ENCODE data around the gene SLC28A1. TPM values are rescaled to one million over a fixed set of nuclear protein-coding genes. Genes with fewer than 3 reads are reported as not detected.

SLC28A1 gene
- total and polyA plus RNA-seq, 2 donors (not counting 1 experiment from before 2014, with no cell fraction given): not detected

GRCh38 chr15:84979651-84980050, 95.2 kb downstream of the SLC28A1 start:
- 55% methylated on average over 15 of the region's 16 CpGs for WGBS (ENCODE audit: insufficient coverage)
- peaks cover 21 to 22% of the 10 kb centered on the region in 2 donors for H3K4me1 ChIP-seq (ENCODE audit: control insufficient read depth in 2 of 2, insufficient read depth in 2 of 2, low read length in 2 of 2)
- peak overlapping the region; percentile 86 for H3K4me2 ChIP-seq (replicated peaks; ENCODE audit: low read depth, low read length, poor library complexity, severe bottlenecking)
- H3K9ac ChIP-seq (ENCODE audit: low read length): peak overlapping the region; percentile 74
- no peaks in the 10 kb centered on the region for H3K9me3 ChIP-seq (ENCODE audit: control extremely low read depth in 1 of 3, control insufficient read depth in 2 of 3, insufficient read depth in 1 of 3, low read length in 2 of 3)
- intact Hi-C loops (cut with micrococcal nuclease): loop anchor here (1.0 to 10.0 kb wide), 10 partner anchors 31 to 728 kb away; partner anchors contain the start of genes NMB, SEC11A, WDR73 and ZNF592
- H2AFZ ChIP-seq (ENCODE audit: insufficient read depth, low read depth, low read length, poor library complexity, severe bottlenecking): peak overlapping the region; percentile 87
- ATAC-seq (ENCODE audit: low read depth) (no peak), DNase-seq (peak; percentile 24)
- Mint-ChIP-seq H3K27me3 (no peaks in the 10 kb centered on the region), H3K27ac (peak overlapping the region; percentile 97), H3K4me3 (peak overlapping the region; percentile 96), H3K9me3 (ENCODE audit: insufficient read depth) (no peaks in the 10 kb centered on the region), H3K4me1 (peaks cover 33% of the 10 kb centered on the region)
- TF ChIP-seq EZH2 (IDR thresholded peaks at IDR 0.05; ENCODE audit: borderline replicate concordance, insufficient read depth, low read depth, low read length, poor library complexity, severe bottlenecking) (no peak), CTCF (IDR thresholded peaks at IDR 0.05) (no peak)
- peaks cover 25% of the 10 kb centered on the region for H3K79me2 ChIP-seq (ENCODE audit: control insufficient read depth, insufficient read depth, low read length)
- no peaks in the 10 kb centered on the region for H4K20me1 ChIP-seq (ENCODE audit: control insufficient read depth, insufficient read depth, low read length, poor library complexity, severe bottlenecking)
- H3K4me3 ChIP-seq (ENCODE audit: control extremely low read depth in 1 of 5, extremely low read depth in 1 of 5, insufficient read depth in 1 of 5, low read depth in 2 of 5, low read length in 4 of 5): peak overlapping the region in 3 of 5 experiments; percentile 72 to 97 (median 79)
- no peaks in the 10 kb centered on the region for H3K27me3 ChIP-seq (replicated peaks in 1 of 4; ENCODE audit: control extremely low read depth in 1 of 4, control insufficient read depth in 3 of 4, insufficient read depth in 4 of 4, low read length in 3 of 4)
- H3K36me3 ChIP-seq (replicated peaks in 1 of 2; ENCODE audit: control extremely low read depth in 1 of 2, control insufficient read depth in 1 of 2, extremely low read depth in 1 of 2, insufficient read depth in 2 of 2, low read length in 1 of 2): no peaks in the 10 kb centered on the region
- no peak overlapping the region for H3K27ac ChIP-seq (ENCODE audit: low read length in 2 of 2)
- POLR2A ChIA-PET: no interaction called here
- CTCF ChIA-PET: interaction anchor here (1.4 to 3.4 kb wide), 4 partner anchors 17 to 408 kb away, joined by 3 to 15 read pairs (median 6); no protein-coding TSS in a partner anchor

All from B cell (primary cell).